Measurements from ENCODE around the gene KRTAP2-3. TPM values are rescaled to one million over a fixed set of nuclear protein-coding genes. Genes with fewer than 3 reads are reported as not detected.
"Not testable (repeated sequence)": the region's sequence is repeated elsewhere in the genome, so short reads cannot be mapped to it uniquely, and the experiment has no call there.

Gene KRTAP2-3
- polyA plus RNA-seq, 3 donors, result not detected

DNA sequence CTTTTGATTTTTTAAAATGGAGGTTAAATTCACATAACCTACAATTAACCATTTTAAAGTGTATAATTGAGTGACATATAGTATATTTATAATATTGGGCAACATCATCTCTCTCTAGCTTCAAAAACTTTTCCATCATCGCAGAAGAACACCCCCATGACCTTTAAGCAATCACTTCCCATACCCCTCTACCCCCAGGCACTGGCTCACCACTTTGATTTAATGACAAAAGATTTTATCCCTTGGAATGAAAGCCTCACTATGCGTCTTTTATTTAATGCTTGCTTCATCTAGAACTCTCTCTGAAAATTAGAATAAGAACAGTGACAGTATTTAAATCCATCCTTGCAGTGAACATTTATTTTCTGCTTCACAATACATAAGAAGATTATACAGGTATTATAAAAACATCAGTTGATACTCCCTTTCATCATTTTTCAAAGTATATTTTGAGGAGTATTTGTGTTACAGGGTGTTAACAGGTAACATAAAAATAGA is 22.0 kb downstream of the KRTAP2-3 start:
- no peak for DNase-seq (ENCODE audit: low read depth in 3 of 3, low spot score in 2 of 3)

- DNase-seq (ENCODE audit: low read depth in 3 of 3, low spot score in 2 of 3), result not testable (repeated sequence)
Observed at GRCh38 chr17:41034346-41034935, 25.5 kb downstream of the KRTAP2-3 start, which contains the start of gene KRTAP1-3. Gene KRTAP1-3, minus strand, starts transcription at chr17:41034874. Its CDS starts 53 bp downstream, at chr17:41034821.

GRCh38 chr17:41029633-41030245 is 30.2 kb downstream of the KRTAP2-3 start, which contains the start of gene KRTAP1-4:
Gene KRTAP1-4, minus strand, starts transcription at chr17:41030195. Its CDS starts 117 bp downstream, at chr17:41030078.
- DNase-seq (ENCODE audit: low read depth in 3 of 3, low spot score in 2 of 3), result no peak

DNA sequence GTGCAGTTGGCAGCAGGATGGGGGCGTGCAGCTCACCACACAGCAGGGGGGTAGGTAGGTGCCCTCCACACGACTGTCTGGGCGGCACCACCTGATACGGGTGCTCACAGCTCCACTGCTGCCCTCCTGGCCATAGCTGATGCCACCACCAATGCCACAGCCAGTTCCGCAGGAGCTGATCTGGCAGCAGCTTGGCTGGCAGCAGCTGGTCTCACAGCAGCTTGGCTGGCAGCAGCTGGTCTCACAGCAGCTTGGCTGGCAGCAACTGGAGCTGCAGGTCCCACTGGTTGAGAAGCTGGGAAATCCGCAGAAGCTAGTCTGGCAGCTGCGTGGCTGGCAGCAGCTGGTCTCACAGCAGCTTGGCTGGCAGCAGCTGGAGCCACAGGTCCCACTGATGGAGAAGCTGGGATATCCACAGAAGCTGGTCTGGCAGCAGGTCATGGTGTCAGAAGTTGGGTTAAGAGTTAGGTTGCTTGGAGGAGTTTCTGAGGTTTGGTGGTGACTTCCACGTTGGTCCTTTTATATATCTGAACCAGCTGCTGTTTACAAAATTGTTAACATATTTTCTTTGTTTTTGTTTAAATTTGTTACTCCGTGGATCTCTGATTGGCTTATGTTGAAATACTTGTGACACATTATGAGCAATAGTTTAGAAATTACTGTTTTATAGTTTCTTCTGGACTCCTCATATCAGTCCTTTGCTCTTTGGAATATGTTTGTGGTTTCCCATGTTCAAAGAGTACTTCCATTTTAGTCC is 33.0 kb downstream of the KRTAP2-3 start, which contains the start of gene KRTAP1-5:
Gene KRTAP1-5, minus strand, starts transcription at position 494 of the 757 bp plus-strand sequence. Its CDS starts 53 bp downstream, at position 441.
- no peak for DNase-seq (ENCODE audit: low read depth in 3 of 3, low spot score in 2 of 3)

DNA sequence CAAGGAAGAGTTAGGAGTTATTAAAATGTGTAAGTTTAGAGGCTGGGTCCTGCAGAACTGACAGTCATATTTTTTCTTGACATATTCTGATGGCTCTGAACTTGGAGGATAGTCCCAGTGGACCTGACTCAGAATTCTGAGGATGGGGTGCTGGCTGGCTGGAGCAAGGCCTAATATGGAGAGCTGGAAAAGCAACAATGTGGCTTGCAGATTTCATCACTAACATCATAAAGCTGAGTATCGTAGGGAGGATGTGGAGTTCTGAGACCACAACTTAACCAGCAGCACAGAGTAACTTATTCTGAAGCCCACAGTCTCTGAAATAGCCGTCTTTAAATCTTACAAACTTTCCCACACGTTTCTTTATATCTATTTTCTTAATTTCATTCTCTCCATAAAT is 35.2 kb downstream of the KRTAP2-3 start:
- no peak for DNase-seq (ENCODE audit: low read depth in 3 of 3, low spot score in 2 of 3)

DNA sequence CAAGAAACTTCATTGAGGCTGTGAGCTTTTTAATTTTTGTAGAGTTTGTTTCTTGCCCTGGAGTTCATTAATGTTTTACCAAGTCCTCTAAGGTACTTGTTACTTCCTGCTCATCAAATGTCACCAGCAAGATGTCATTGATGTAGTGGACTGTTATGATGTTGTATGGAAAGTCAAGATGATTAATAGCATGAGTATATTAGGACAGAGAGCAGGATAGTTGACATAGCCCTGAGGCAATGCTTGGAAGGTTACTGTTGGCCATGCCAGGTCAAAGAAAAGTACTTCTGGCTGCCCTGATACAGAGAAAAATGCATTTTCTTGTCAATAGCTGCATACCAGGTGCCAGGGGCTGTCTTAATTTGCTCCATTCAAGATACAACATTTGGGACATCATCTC is 39.6 kb downstream of the KRTAP2-3 start:
- no peak for DNase-seq (ENCODE audit: low read depth in 3 of 3, low spot score in 2 of 3)

DNA sequence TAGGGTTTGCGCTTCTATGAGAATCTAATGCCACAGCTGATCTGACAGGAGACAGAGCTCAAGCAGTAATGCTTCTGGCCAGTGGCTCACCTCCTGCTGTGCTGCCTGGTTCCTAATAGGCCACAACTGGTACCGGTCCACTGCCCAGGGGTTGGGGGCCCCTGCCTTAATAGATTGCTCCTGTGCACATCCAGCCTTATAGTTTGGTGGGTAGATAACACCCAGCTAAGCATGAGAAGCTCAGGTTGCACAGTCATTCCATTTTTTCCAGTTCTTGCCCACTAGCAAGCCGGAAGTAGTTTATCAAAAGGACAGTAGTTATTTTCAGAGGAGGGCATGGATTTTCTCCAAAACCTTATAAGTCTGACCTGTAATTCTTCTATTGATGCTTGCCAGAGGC is 40.5 kb downstream of the KRTAP2-3 start:
- DNase-seq (ENCODE audit: low read depth in 3 of 3, low spot score in 2 of 3), result no peak

- DNase-seq (ENCODE audit: low read depth in 3 of 3, low spot score in 2 of 3), result no peak
Observed at GRCh38 chr17:41018541-41018940, 41.4 kb downstream of the KRTAP2-3 start.

- DNase-seq (ENCODE audit: low read depth in 3 of 3, low spot score in 2 of 3), result no peak
Observed at GRCh38 chr17:41016578-41017215, 43.2 kb downstream of the KRTAP2-3 start.

DNA sequence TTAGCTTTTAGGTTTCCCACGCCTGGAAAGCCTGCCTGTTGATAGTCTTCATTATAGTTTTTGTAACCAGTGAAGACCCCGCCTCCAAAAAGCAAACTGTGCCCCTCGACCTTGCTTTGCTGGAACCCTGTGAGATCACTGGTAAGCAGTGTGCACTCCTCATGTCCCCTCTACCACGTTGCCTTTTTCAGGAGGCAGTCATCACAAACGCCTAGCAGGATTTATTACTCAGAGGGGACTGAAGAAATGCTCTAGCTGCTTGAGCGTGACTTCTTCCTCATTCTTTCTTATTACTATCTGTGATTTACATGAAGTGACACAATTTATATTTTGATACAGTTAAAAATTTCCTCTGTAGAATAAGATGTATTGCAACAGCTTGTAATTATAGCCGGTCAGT is 44.5 kb downstream of the KRTAP2-3 start:
- DNase-seq (ENCODE audit: low read depth in 3 of 3, low spot score in 2 of 3), result no peak

DNA sequence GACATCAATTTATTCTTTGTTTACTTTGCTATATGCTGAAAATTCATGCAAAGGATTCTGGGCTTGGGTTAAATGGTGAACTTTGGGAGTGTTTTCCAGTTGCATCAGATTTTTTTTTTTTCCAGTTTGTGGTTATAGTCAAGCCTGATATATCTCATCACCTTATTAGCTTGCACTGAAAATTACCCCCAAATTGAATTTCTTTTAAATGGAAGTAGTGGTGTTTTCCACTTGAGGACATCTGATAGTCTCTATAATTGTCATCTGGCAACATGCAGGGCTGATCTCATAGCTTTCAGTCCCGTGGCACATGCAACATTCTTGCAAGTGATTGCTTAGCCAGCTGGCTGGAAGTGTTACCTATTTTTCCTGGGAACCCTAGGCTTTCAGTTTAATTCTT is 46.3 kb downstream of the KRTAP2-3 start:
- no peak for DNase-seq (ENCODE audit: low read depth in 3 of 3, low spot score in 2 of 3)

- no peak for DNase-seq (ENCODE audit: low read depth in 3 of 3, low spot score in 2 of 3)
Observed at GRCh38 chr17:41013181-41013580, 46.7 kb downstream of the KRTAP2-3 start.

GRCh38 chr17:41012326-41013120 is 47.4 kb downstream of the KRTAP2-3 start:
- DNase-seq (ENCODE audit: low read depth in 3 of 3, low spot score in 2 of 3), result no peak

DNA sequence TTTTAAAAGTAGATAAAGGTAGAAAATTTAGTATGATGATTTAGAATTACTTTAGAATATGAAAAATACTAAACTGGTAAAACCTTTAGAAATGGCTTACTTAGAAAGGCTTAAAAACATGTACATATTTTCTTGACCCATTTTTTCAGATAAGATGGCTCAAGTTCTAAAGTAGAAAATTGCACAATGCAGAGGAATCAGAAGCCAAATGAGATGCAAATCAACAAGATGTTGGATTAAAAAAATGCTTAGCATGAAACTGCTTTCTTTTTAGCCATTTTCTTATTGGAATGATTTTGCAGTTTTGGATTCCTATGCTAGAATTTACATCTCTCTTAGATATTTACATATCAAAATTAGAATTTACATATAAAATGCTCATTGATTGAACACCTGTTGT is 49.5 kb downstream of the KRTAP2-3 start:
- no peak for DNase-seq (ENCODE audit: low read depth in 3 of 3, low spot score in 2 of 3)

DNA sequence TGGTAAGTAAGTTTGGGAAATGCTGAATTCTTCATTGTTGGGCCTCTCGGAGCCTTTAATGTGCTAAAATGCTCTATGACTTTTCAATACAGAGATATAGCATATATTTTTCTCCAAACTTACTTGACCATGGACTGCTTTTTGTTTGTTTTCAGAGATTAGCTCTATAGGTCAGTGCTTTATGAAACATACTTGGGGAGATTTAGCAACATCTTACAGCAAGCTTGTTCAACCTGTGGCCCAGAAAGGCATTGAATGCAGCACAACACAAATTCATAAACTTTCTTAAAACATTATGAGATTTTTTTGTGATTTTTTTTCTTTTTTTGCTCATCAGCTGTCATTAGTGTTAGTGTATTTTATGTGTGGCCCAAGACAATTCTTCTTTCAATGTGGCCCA is 50.0 kb downstream of the KRTAP2-3 start:
- DNase-seq (ENCODE audit: low read depth in 3 of 3, low spot score in 2 of 3), result no peak

DNA sequence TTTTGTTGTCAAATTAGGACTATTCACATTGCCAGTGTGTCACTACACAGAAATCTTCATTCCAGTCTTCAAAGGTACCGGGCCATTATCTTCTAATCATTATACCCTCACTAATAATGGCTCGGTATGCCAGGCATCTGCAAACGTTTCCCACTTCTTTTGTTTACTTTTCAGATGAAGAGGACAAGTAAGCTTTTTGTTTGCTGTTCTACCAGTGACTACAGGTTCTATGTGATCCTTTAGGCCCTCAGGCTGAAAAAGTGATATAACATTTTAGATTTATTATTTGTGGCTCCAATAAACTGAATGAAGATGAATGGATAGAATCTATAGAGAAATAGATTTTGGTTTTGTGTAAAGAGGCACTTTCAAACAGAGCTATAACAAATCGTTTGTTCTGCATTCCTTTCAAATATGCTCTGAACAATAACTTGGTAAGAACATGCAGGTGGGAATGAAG is 50.6 kb downstream of the KRTAP2-3 start:
- no peak for DNase-seq (ENCODE audit: low read depth in 3 of 3, low spot score in 2 of 3)
